KOPT-K1 (cell line): Measurements from ENCODE around the gene NEAT1.

ENCODE experiments used
- H3K27ac ChIP-seq: fragments of 200-600 bp; sonication (generic); 2 replicates; pipeline ENCODE4 v1.5.1; 2016; ENCODE audit warnings: antibody characterized with exemption, mild to moderate bottlenecking, low read depth, low read length; ENCODE audit not compliant: poor library complexity, severe bottlenecking
- H3K36me3 ChIP-seq: fragments of 200-600 bp; sonication (generic); 2 replicates; pipeline ENCODE4 v1.5.1; 2017; ENCODE audit warnings: antibody characterized with exemption, mild to moderate bottlenecking, low read length, moderate library complexity; ENCODE audit not compliant: insufficient read depth
- H3K9me3 ChIP-seq: fragments of 200-600 bp; sonication (generic); 2 replicates; pipeline ENCODE4 v1.5.1; 2017; ENCODE audit warnings: antibody characterized with exemption, low read length, mild to moderate bottlenecking; ENCODE audit not compliant: insufficient read depth, poor library complexity, severe bottlenecking

Gene NEAT1

GRCh38 chr11:65492387-65492636 is 69.7 kb downstream of the NEAT1 start:
- H3K9me3 ChIP-seq = no peaks in the 10 kb centered on the region
- peak overlapping the region; percentile 10 for H3K27ac ChIP-seq
- no peaks in the 10 kb centered on the region for H3K36me3 ChIP-seq

DNA sequence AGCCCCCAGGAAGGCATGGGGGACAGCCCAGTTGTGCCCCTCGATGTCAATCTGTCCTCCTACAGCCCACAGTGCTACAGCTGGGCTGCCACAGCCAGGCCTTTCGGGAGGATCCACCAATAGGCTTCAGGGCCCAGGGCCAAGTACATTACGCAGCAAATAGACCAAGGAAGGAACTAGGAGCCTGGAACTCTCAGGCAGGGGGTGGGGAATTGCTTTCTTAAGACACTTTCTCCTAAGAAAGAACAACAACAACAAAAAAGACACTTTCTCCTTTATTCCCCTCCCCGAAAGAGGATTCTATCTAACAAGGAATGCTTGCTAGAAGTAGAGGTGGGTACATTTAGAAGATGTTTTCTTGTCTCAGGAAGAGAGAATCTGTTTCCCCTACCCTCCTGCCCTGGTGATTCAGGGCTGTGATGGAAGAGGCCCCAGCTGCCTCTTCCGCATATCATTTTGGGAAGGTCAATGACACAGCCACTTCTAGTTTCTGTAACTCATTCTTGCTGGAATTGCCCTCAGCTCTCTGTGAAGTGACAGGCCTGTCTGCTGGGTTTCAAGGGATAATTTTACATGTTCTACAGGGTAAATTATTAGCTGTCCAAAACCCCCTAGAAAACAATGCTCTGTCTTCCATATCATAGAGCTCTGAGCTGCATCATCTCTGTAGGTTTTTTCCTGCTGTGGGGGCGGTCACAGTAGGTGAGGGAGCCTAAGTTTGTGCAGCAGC is 70.2 kb downstream of the NEAT1 start:
- H3K9me3 ChIP-seq = no peaks in the 10 kb centered on the region
- peak overlapping the region; percentile 20 for H3K27ac ChIP-seq
- H3K36me3 ChIP-seq = no peaks in the 10 kb centered on the region

DNA sequence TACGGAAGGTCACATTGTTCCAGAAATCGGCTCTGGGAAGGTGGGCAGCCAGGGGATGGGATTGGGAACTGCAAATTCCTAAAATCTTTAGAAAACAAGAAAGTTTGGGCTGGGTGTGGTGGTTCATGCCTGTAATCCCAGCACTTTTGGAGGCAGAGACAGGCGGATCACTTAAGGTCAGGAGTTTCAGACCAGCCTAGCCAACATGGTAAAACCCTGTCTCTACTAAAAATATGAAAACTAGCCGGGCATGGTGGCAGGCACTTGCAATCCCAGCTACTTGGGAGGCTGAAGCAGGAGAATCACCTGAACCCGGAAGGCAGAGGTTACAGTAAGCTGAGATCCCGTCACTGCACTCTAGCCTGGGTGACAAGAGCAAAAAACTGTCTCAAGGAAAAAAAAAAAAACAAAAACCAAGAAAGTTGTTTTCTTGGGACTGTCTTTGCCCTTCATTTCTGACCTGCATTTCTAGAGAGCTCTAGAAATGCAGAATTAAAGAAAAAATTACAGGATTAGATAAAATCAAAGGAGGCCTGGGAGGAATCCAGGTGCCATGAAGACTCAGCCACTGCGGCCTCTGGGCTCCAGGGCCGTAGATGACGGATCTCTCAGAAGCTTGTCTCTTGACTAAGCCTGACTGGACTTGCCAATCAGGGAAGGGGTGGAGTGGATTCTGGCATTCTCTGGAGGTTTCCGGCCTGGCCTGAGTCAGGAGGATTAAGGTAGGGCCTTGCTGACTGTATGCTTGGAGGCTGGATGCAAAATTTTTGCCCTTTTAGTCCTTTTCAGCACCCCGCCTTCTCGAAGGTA is 71.0 kb downstream of the NEAT1 start:
- Histone ChIP-seq H3K9me3 (no peaks in the 10 kb centered on the region), H3K36me3 (no peaks in the 10 kb centered on the region), H3K27ac (peak overlapping the region; percentile 20)
